ENCODE measurements around the gene CRYBG2.

DNA sequence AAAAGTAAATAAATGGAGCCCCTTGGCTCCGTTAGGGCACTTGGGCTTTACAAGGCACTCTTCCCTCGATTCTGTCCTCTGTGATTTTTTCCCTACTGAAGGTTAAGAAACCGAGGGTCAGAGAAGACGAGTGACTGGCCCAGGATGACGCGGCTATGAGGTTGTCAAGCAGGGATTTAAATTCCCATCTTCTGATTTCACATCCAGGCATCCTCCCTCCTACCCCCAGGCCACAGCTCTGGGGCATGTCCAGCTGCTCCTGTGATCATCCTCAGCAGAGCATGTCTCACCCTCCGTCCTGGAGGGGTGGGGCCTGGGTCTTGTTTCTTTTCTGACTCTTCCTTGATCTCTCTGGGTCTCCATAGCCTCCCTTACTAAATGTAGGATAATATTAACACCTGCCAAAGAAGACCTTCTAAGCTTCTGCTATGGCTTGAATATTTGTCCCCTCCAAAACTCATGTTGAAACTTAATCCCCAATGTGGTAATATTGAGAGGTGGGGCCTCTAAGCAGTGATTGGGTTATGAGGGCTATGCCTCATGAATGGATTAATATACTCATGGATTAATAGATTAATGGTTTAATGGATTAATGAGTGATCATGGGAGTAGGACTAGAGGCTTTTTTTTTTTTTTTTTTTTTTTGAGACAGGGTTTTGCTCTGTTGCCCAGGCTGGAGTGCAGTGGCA is 4.6 kb downstream of the CRYBG2 start:
- TF ChIP-seq, protein P1, sequence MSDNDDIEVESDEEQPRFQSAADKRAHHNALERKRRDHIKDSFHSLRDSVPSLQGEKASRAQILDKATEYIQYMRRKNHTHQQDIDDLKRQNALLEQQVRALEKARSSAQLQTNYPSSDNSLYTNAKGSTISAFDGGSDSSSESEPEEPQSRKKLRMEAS (IDR thresholded peaks at IDR 0.05; ENCODE audit: low read depth, low read length) = no peak
- TF ChIP-seq, protein P2, sequence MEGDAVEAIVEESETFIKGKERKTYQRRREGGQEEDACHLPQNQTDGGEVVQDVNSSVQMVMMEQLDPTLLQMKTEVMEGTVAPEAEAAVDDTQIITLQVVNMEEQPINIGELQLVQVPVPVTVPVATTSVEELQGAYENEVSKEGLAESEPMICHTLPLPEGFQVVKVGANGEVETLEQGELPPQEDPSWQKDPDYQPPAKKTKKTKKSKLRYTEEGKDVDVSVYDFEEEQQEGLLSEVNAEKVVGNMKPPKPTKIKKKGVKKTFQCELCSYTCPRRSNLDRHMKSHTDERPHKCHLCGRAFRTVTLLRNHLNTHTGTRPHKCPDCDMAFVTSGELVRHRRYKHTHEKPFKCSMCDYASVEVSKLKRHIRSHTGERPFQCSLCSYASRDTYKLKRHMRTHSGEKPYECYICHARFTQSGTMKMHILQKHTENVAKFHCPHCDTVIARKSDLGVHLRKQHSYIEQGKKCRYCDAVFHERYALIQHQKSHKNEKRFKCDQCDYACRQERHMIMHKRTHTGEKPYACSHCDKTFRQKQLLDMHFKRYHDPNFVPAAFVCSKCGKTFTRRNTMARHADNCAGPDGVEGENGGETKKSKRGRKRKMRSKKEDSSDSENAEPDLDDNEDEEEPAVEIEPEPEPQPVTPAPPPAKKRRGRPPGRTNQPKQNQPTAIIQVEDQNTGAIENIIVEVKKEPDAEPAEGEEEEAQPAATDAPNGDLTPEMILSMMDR (IDR thresholded peaks at IDR 0.05; ENCODE audit: low read depth, low read length) = no peak
